Fibroblast of upper back skin (primary cell): ENCODE data around the gene BRIP1.

Experiments
- DNase-seq: peaks from one replicate; pipeline ENCODE4 v3.0.0-alpha.2; 2013

The BRIP1 gene

DNA sequence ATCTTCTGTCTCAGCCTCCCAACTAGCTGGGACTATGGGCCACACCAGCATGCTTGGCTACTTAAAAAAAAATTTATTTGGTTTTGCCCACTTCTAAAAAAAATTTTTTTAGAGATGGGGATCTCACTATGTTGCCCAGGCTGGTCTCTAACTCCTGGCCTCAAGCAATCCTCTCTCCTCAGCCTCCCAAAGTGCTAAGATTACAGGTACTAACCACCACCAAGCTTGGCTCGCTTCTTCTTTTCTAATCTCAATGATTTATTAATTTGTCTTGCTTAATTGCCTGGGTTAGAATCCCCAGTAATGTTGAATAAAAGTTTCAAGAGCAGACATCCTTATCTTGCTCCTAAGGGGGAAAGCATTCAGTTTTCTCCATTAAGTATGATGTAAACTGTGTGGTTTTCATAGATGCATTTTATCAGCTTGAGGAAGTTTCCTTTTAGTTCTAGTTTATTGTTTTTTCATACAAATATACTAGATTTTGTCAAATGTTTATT lies 206.6 kb downstream of the BRIP1 start:
- no peak for DNase-seq

DNA sequence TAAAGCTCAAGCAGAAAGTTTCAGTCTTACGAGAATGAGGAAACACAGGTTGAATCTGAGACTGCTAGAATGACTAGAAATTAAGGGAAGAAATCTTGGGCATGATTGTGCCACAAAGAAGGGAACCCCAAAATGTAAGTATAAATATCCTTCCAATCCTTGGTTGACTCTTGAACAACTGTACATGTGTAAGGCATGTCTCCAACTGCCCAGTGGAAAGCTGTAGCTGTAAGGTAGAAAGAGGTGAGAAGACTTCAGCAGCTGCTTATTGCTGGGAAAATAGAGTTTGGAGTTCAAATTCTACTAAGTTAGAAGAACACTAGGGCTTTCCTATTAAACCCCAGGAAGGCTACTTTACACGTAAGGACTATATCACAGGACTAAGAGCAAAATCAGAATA lies 212.6 kb downstream of the BRIP1 start:
- DNase-seq: no peak

- no peak for DNase-seq
Observed at GRCh38 chr17:61648587-61648986, 214.7 kb downstream of the BRIP1 start.

DNA sequence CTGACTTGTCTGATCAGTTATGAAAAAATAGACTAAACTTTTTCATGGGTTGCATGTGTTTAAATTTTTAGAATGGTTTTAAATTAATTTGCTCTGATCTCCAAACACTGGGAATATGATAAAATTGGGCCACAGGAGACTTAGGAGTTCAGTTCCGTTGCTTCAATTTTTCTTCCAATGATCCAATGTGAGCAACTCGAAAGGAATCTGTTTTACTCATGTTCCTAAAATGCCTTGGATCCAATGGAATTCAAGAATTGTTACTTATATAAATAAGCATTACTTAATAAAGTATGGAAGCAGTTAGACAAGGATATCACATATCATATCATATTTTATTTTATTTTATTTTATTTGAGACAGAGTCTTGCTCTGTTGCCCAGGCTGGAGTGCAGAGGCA lies 216.3 kb downstream of the BRIP1 start:
- DNase-seq: peak; percentile 82

DNA sequence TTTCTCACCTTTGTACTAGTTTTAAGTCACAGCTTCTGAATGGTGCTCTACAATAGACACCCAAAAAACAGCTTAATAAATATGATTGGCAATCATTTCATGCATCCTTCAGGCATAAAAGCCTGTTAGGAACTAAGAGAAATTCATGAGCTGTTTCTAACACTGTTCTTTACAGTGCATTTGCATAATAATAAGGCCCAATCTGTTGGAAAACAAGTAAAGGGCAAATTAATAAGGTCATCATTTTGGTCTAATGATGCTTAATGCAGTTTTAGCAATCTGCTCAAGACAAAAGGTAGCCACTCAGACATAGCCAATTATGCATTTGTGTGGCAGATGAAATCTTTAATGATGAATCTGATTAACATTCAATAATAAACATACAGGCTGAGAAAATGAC lies 216.8 kb downstream of the BRIP1 start:
- no peak for DNase-seq

- peak; percentile 23 for DNase-seq
Observed at GRCh38 chr17:61645920-61646319, 217.4 kb downstream of the BRIP1 start.

GRCh38 chr17:61644800-61645774 lies 218.2 kb downstream of the BRIP1 start:
- no peak for DNase-seq

GRCh38 chr17:61642768-61643167 lies 220.6 kb downstream of the BRIP1 start:
- DNase-seq: no peak

- no peak for DNase-seq
Observed at GRCh38 chr17:61641715-61642114, 221.6 kb downstream of the BRIP1 start.

- no peak for DNase-seq
Observed at GRCh38 chr17:61641084-61641483, 222.2 kb downstream of the BRIP1 start.

DNA sequence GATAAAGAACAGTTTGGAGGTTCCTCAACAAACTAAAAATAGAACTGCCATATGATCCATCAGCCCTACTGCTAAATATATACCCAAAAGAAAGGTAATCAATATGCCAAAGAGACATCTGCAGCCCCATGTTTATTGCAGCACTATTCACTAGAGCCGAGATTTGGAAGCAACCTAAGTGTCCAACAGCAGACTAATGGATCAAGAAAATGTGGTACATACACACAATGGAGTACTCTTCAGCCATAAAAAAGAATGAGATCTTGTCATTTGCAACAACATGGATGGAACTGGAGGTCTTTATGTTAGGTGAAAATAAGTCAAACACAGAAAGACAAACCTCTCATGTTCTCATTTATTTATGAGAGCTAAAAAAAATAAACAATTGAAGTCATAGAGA lies 223.5 kb downstream of the BRIP1 start:
- DNase-seq: no peak

- no peak for DNase-seq
Observed at GRCh38 chr17:61638087-61638486, 225.2 kb downstream of the BRIP1 start.

- peak; percentile 62 for DNase-seq
Observed at GRCh38 chr17:61635913-61636432, 227.4 kb downstream of the BRIP1 start.

DNA sequence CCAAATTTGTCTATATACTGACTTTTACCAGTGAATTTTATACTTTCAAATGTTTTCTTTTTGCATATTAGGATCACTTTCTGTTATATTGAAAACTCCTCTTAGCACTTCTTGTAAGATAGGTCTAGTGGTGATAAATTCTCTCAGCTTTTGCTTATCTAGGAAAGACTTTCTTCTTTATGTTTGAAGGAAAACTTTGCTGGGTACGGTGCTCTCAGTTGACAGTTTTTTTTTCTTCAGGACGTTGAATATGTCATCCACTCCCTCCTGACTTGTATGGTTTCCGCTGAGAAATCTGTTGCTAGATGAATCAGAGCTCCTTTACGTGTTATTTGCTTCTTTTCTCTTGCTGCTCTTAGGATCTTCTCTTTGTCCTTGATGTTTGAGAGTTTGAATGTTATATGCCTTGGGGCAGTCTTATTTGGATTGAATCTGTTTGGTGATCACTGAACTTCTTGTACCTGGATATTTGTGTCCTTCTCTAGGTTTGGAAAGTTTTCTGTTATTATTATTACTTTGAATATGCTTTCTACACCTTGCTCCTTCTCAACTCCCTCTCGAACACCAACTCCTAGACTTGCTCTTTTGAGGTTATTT lies 228.3 kb downstream of the BRIP1 start:
- DNase-seq: no peak

- no peak for DNase-seq
Observed at GRCh38 chr17:61634011-61634539, 229.3 kb downstream of the BRIP1 start.

DNA sequence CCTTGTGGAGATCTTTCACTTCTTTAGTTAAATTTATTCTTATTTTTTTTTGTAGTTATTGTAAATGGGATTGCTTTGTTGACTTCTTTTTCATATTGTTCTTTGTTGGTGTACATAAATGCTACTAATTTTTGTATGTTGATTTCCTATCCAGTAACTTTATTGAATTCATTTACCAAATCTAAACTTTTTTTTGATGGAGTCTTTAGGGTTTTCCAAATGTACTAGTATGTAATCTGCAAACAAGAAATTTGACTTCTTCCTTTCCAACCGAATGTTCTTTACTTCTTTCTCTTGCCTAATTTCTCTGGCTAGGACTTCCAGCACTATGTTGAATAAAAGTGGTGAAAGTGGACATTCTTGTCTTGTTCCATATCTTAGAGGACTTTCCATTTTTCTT lies 230.5 kb downstream of the BRIP1 start:
- DNase-seq: no peak

DNA sequence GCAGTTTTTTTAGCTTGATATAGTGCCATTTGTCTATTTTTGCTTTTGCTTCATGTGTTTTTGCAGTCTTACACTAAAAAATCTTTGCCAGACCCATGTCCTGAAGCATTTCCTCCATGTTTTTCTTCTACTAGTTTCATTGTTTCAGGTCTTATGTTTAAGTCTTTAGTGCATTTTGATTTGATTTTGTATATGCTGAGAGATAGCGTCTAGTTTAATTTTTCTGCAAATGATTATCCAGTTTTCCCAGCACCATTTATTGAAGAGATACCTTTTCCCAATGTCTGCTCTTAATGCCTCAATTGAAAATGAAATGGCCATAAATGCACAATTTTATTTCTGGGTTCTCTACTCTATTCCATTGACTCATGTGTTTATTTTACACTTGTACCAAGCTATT lies 231.5 kb downstream of the BRIP1 start:
- DNase-seq: no peak
